ENCODE measurements around the gene CTIF.

CTIF gene

DNA sequence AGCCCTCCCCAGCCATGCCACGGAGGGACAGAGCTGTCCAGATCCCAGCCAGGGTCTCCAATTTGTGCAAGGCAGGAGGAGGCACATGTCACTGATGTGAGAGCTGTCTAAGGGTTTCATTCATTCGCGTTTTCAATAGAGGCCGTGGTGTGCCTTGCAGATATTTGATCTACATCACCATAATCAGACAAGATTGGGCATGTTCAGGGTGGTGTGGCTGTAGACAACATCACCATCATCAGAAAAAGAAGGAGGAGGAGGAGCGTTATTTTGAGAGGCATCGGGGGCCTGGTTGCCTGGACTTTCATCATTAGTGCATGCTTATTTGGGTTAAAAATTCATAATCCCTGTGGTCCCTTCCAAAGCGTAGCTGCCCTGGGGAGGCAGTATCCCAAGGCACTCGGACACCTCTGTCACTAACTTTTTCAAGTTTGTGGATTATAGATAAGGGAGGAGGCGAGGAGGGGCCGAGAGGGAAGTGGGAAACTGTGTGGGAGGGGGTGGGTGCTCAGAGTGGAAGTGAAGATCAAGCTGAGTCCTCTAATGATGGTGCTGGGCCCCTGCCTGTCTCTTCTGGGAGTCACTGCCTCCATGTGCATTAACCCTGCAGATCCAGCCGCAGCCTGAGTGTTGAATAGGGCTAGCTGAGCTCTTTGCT, 194.1 kb downstream of the CTIF start:
- in situ Hi-C loops (cut with HindIII; ENCODE audit: low pct_ligation_motif_present, low sequenced_read_pairs) = no loop called here
- Histone ChIP-seq H3K27me3 (replicated peaks) (no peaks in the 10 kb centered on the region), H3K4me3 (ENCODE audit: low read depth, low read length) (no peak overlapping the region), H3K27ac (no peak overlapping the region), H3K36me3 (replicated peaks) (no peaks in the 10 kb centered on the region)
- TF ChIP-seq, protein P1, sequence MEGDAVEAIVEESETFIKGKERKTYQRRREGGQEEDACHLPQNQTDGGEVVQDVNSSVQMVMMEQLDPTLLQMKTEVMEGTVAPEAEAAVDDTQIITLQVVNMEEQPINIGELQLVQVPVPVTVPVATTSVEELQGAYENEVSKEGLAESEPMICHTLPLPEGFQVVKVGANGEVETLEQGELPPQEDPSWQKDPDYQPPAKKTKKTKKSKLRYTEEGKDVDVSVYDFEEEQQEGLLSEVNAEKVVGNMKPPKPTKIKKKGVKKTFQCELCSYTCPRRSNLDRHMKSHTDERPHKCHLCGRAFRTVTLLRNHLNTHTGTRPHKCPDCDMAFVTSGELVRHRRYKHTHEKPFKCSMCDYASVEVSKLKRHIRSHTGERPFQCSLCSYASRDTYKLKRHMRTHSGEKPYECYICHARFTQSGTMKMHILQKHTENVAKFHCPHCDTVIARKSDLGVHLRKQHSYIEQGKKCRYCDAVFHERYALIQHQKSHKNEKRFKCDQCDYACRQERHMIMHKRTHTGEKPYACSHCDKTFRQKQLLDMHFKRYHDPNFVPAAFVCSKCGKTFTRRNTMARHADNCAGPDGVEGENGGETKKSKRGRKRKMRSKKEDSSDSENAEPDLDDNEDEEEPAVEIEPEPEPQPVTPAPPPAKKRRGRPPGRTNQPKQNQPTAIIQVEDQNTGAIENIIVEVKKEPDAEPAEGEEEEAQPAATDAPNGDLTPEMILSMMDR (IDR thresholded peaks at IDR 0.05; ENCODE audit: low read depth, low read length, missing control alignments) = no peak
- no peak for DNase-seq

GRCh38 chr18:48733643-48734253, 194.9 kb downstream of the CTIF start:
- H3K27ac ChIP-seq = no peak overlapping the region
- TF ChIP-seq, protein P1 (IDR thresholded peaks at IDR 0.05; ENCODE audit: low read depth, low read length, missing control alignments) = no peak
- in situ Hi-C loops (cut with HindIII; ENCODE audit: low pct_ligation_motif_present, low sequenced_read_pairs) = no loop called here
- no peaks in the 10 kb centered on the region for H3K27me3 ChIP-seq (replicated peaks)
- H3K4me3 ChIP-seq (ENCODE audit: low read depth, low read length) = no peak overlapping the region
- DNase-seq = no peak
- no peaks in the 10 kb centered on the region for H3K36me3 ChIP-seq (replicated peaks)

DNA sequence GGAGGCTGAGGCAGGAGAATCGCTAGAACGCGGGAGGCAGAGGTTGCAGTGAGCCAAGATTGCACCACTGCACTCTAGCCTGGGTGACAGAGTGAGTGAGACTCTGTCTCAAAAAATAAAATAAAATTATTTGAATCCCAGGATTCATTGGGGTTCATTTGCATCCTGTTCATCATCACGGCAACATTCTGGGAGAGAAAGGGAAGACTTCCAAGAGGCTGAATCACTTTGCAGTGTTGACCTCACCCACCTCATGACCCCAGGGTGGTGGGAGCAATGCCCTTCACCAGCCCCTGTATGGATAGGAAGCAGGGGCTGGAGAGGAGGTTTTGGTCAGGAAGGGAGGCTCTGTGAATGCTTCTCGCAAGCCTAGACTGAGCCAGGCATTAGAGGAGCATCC, 195.6 kb downstream of the CTIF start:
- TF ChIP-seq, protein P1 (IDR thresholded peaks at IDR 0.05; ENCODE audit: low read depth, low read length, missing control alignments) = no peak

GRCh38 chr18:48735080-48735676, 196.3 kb downstream of the CTIF start:
- in situ Hi-C loops (cut with HindIII; ENCODE audit: low pct_ligation_motif_present, low sequenced_read_pairs) = no loop called here
- no peak overlapping the region for H3K4me3 ChIP-seq (ENCODE audit: low read depth, low read length)
- H3K36me3 ChIP-seq (replicated peaks) = no peaks in the 10 kb centered on the region
- H3K27ac ChIP-seq = no peak overlapping the region
- H3K27me3 ChIP-seq (replicated peaks) = no peaks in the 10 kb centered on the region
- TF ChIP-seq, protein P1 (IDR thresholded peaks at IDR 0.05; ENCODE audit: low read depth, low read length, missing control alignments) = no peak
- no peak for DNase-seq

More for the DNA sequence above, 195.6 kb downstream of the CTIF start:
- in situ Hi-C loops (cut with HindIII; ENCODE audit: low pct_ligation_motif_present, low sequenced_read_pairs) = no loop called here
- no peak for DNase-seq
- no peak overlapping the region for H3K4me3 ChIP-seq (ENCODE audit: low read depth, low read length)
- H3K27ac ChIP-seq = no peak overlapping the region
- no peaks in the 10 kb centered on the region for H3K27me3 ChIP-seq (replicated peaks)
- H3K36me3 ChIP-seq (replicated peaks) = no peaks in the 10 kb centered on the region

DNA sequence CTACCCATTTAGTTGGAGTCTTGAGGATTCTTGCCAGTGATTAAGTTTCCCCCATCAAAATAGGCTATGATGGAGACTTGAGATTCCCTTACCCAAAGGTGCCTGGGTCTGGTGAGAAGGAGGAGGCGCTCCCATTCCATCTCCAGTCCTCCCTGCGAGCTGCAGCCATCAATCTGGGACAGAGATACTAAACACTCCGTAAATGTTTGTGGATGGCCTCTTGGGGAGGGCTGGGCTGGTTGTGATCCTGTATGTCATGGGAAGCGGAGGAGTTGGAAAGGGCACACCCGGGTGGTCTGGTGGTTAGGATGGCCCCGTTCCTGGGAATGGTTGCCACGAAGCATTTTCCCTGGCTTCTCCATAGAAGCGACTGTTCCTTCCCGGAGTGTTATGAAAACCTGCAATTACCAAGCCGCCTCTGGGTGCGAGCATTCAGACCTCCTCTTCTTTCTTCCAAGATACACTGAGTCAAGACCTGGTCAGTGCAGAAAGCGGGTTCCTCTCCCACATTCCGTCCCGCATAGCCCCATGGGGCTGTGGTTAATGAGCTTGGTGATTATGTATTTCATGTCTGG, 196.9 kb downstream of the CTIF start:
- in situ Hi-C loops (cut with HindIII; ENCODE audit: low pct_ligation_motif_present, low sequenced_read_pairs) = no loop called here
- Histone ChIP-seq H3K27ac (no peak overlapping the region), H3K27me3 (replicated peaks) (no peaks in the 10 kb centered on the region), H3K36me3 (replicated peaks) (no peaks in the 10 kb centered on the region), H3K4me3 (ENCODE audit: low read depth, low read length) (no peak overlapping the region)
- DNase-seq = no peak
- TF ChIP-seq, protein P1 (IDR thresholded peaks at IDR 0.05; ENCODE audit: low read depth, low read length, missing control alignments) = no peak

Data from brain microvascular endothelial cell (primary cell).